ENCODE measurements around the gene NUDCD2.

- TF ChIP-seq SP1 (IDR thresholded peaks at IDR 0.05) (no peak), ELF4 (IDR thresholded peaks at IDR 0.05) (no peak), FOXK2 (IDR thresholded peaks at IDR 0.05) (no peak), L3MBTL2 (conservative IDR thresholded peaks at IDR 0.05) (no peak), BHLHE40 (IDR thresholded peaks at IDR 0.05; ENCODE audit: borderline replicate concordance) (no peak), TARDBP (IDR thresholded peaks at IDR 0.05) (no peak), NFRKB (IDR thresholded peaks at IDR 0.05) (no peak), ZNF384 (IDR thresholded peaks at IDR 0.05) (no peak; the same call in 1 of the 2 replicates), SUZ12 (IDR thresholded peaks at IDR 0.05) (no peak), FOXA1 (IDR thresholded peaks at IDR 0.05) (no peak), PKNOX1 (IDR thresholded peaks at IDR 0.05) (no peak)
Measured at GRCh38 chr5:163506095-163506457, 46.2 kb upstream of the NUDCD2 start.
